T1000 (cell line): ENCODE results near the gene ARHGEF11.

Experiments
- DNase-seq: peaks from one replicate; lab custom pipeline; 2025; ENCODE audit warnings: mixed read lengths; lab: John Stamatoyannopoulos, UW

ARHGEF11 gene

GRCh38 chr1:157000686-157001085 lies 44.9 kb downstream of the ARHGEF11 start:
- DNase-seq, result no peak

- no peak for DNase-seq
Observed at GRCh38 chr1:156999596-157000320, 45.8 kb downstream of the ARHGEF11 start.

GRCh38 chr1:156998840-156999500 lies 46.6 kb downstream of the ARHGEF11 start:
- DNase-seq, result no peak

GRCh38 chr1:156998301-156998700 lies 47.2 kb downstream of the ARHGEF11 start:
- no peak for DNase-seq

DNA sequence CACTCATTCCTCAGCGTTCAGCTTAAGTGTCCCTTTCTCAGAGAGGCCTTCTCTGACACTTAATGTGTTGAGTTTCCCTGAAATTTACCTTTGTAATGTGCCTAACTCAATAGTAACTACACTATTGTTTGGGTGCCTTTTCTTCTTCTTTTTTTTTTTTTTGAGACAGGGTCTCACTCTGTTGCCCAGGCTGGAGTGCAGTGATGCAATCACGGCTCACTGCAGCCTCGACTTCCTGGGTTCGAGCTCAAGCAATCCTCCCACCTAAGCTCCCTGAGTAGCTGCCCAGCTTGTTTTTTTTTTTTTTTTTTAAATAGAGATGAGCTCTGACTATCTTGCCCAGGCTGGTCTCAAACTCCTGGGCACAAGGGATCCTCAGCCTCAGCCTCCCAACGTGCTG lies 50.1 kb downstream of the ARHGEF11 start:
- DNase-seq, result no peak

DNA sequence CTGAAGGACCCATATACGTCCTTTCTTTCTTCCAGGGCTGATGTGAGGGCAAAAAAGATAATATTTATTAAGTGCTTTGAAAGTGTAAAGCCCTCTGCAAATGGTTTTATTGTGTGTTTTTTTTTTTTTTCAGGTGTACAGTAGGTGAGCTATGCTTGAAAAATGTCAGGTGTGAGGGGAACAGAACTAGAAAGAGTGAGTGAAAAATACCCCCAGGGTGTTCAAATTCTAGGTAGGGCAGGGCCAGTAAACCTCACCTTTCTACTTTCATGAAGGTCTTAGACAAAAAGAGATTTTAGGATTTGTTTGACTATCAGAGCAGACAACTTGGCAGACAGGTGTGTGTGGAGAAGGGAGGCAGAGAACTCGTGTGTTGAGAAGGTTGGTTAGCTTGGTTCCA lies 51.3 kb downstream of the ARHGEF11 start:
- no peak for DNase-seq

GRCh38 chr1:156993426-156994147 lies 52.0 kb downstream of the ARHGEF11 start:
- no peak for DNase-seq

- DNase-seq, result no peak
Observed at GRCh38 chr1:156992215-156992614, 53.3 kb downstream of the ARHGEF11 start.

- no peak for DNase-seq
Observed at GRCh38 chr1:156987715-156988114, 57.8 kb downstream of the ARHGEF11 start.

- DNase-seq, result no peak
Observed at GRCh38 chr1:156980551-156980950, 65.0 kb downstream of the ARHGEF11 start.

DNA sequence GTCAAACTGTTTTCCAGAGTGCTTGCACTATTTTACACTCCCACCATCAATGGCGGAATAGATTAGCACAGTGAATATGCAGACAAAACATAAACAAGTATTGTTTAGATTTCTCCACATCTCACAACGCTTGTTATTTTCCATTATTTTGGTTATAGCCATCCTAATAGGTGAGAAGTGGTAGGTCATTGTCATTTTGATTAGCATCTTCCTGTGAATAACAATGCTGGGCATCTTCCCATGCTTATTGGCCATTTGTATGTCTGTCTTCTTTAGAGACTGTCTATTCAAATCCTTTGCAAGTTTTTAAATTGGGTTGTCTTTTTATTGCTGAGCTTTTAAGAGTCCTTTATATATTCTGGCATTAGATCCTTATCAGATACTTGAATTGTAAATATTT lies 70.5 kb downstream of the ARHGEF11 start:
- DNase-seq, result no peak

DNA sequence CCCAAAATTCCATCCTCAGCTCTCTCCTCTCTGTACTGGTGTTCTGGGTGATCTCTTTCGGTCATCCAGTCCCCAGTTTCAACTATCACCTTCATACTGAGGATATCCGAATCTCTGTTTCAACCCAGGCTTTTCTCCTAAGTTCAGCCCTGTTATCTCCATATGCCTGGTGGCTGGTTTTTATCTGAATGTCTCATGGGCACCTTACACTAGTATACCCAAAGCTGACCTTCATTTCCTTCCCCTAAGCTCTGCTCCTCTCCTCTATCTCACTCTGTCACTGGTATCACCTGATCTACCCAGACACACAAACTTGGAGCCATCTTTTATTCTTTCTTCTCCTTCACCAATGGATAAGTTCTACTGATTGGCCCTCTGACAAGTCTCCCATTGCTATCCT lies 72.1 kb downstream of the ARHGEF11 start:
- no peak for DNase-seq

GRCh38 chr1:156970017-156970416 lies 75.5 kb downstream of the ARHGEF11 start:
- no peak for DNase-seq

- no peak for DNase-seq
Observed at GRCh38 chr1:156969496-156969895, 76.0 kb downstream of the ARHGEF11 start.

- DNase-seq, result no peak
Observed at GRCh38 chr1:156964441-156964840, 81.1 kb downstream of the ARHGEF11 start.

GRCh38 chr1:156963621-156964020 lies 81.9 kb downstream of the ARHGEF11 start:
- DNase-seq, result no peak

- DNase-seq, result no peak
Observed at GRCh38 chr1:156961709-156962108, 83.8 kb downstream of the ARHGEF11 start.

DNA sequence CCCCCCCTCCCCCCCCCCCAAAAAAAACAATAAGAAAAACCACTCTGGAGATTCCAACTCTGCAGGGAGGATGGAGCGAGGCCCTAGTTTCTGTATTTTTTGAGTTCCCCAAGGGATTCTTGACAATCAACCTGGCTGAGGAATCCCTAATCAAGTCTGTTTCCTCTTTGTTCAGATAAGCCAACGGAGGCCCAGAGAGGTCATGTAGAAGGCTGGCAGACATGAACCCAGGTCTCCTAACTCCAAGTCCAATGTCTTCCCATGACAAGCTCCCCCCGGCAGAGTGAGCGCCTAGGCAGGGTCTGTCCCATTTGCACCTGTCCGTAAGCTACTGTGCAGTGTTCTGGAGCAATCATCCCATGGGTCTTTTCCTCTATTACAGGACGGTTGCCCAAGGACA lies 85.6 kb downstream of the ARHGEF11 start:
- no peak for DNase-seq

GRCh38 chr1:156959414-156959813 lies 86.1 kb downstream of the ARHGEF11 start:
- no peak for DNase-seq

- DNase-seq, result no peak
Observed at GRCh38 chr1:156958247-156958714, 87.3 kb downstream of the ARHGEF11 start.

GRCh38 chr1:156957634-156958033 lies 87.9 kb downstream of the ARHGEF11 start:
- no peak for DNase-seq

DNA sequence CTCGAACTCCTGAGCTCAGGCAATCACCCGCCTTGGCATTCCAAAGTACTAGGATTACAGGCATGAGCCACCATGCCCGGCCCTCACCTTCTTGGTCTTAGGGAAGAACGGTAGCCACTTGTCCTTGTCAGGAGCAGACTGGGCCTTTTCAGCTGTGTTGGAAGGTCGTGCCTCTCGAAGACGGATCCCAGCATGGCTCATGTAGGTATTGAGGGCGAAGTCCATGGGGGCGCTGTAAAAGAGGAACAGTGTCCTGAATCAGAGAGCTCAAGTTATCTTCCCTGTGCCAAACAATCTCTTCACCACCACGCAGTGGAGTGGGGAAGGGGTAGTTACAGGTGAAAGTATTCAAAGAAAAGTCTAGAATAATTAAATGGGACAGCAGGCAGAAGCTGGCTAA lies 89.2 kb downstream of the ARHGEF11 start:
- no peak for DNase-seq

DNA sequence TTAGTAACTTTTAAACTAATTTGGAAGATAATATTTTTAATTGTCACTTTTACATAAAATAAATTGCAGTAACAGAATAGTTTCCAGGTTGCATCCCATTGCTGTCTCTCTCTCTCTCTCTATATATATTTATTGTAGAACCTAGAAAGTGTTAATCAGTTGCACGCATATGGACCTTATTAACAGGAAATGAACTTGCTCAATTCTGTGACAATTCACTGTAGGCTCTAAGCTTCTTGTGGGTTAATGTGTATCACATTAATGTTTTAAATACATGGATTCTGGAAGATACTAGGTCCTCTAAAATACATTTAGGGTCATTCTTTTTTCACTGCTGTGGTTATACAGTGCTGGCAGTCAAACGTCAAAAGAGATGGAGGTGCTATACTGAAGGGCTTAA lies 92.0 kb downstream of the ARHGEF11 start:
- no peak for DNase-seq
